AG10803 (cell line): ENCODE data around the gene GJC2.
A peak's percentile ranks its signal among the peaks of the same experiment; 100 is the strongest.

Source experiments
- DNase-seq: peaks from one replicate; pipeline ENCODE4 v3.0.0; 2010; ENCODE audit warnings: low read depth
- H3K4me3 ChIP-seq: 2 replicates; pipeline ENCODE4 v1.5.1; 2011; ENCODE audit warnings: mild to moderate bottlenecking, low read length, control low read depth
- CTCF ChIP-seq: conservative IDR thresholded peaks from 2 replicates; pipeline ENCODE4 v1.5.1; 2011; ENCODE audit warnings: mild to moderate bottlenecking, low read length, control low read depth, inconsistent platforms

GJC2 gene

GRCh38 chr1:228159008-228159665 is 9.4 kb downstream of the GJC2 start:
- DNase-seq: no peak
- H3K4me3 ChIP-seq: no peak overlapping the region
- TF ChIP-seq CTCF: no peak

- no peak overlapping the region for H3K4me3 ChIP-seq
- no peak for TF ChIP-seq CTCF
- DNase-seq: no peak
Observed at GRCh38 chr1:228160201-228160761, 10.6 kb downstream of the GJC2 start.

GRCh38 chr1:228161362-228161761 is 11.6 kb downstream of the GJC2 start:
- TF ChIP-seq CTCF: no peak
- H3K4me3 ChIP-seq: no peak overlapping the region
- DNase-seq: no peak

- no peak overlapping the region for H3K4me3 ChIP-seq
- no peak for TF ChIP-seq CTCF
- no peak for DNase-seq
Observed at GRCh38 chr1:228161866-228162265, 12.1 kb downstream of the GJC2 start.

GRCh38 chr1:228162286-228163006 is 12.7 kb downstream of the GJC2 start:
- no peak overlapping the region for H3K4me3 ChIP-seq
- TF ChIP-seq CTCF: no peak
- DNase-seq: peak; percentile 34

- DNase-seq: peak; percentile 32
- no peak for TF ChIP-seq CTCF
Observed at GRCh38 chr1:228163007-228163753, 13.4 kb downstream of the GJC2 start.

More at GRCh38 chr1:228163007-228163753, 13.4 kb downstream of the GJC2 start:
- no peak overlapping the region for H3K4me3 ChIP-seq
